ENCODE measurements around the gene ZNF157. TPM values are rescaled to one million over a fixed set of nuclear protein-coding genes. Genes with fewer than 3 reads are reported as not detected.

The ZNF157 gene
- 0.03 TPM in 1 of 5 replicates, not detected in the others for total RNA-seq (2022; extraction: Qiagen RNA extraction; ENCODE audit: low read depth)

GRCh38 chrX:47370278-47370677, at the start of gene ZNF157:
Gene ZNF157, plus strand, starts transcription at chrX:47370578. Its CDS starts 91 bp downstream, at chrX:47370669.

Other genes starting within 250 kb of the ZNF157 start
- gene NDUFB11, start 225.9 kb upstream of the ZNF157 start, total RNA-seq (2022; extraction: Qiagen RNA extraction; ENCODE audit: low read depth) = 137 to 173 TPM (median 157 TPM) in 5 replicates
- gene RBM10, start 225.4 kb upstream of the ZNF157 start, total RNA-seq (2022; extraction: Qiagen RNA extraction; ENCODE audit: low read depth) = 32.5 to 44.8 TPM (median 41.1 TPM) in 5 replicates
- 182 to 207 TPM (median 197 TPM) in 5 replicates for gene UBA1, start 176.7 kb upstream of the ZNF157 start, total RNA-seq (2022; extraction: Qiagen RNA extraction; ENCODE audit: low read depth)
- gene CDK16, start 151.9 kb upstream of the ZNF157 start, total RNA-seq (2022; extraction: Qiagen RNA extraction; ENCODE audit: low read depth) = 83.9 to 117 TPM (median 106 TPM) in 5 replicates
- 49.0 to 60.4 TPM (median 51.9 TPM) in 5 replicates for gene USP11, start 137.6 kb upstream of the ZNF157 start, total RNA-seq (2022; extraction: Qiagen RNA extraction; ENCODE audit: low read depth)
- 3.8 to 4.8 TPM (median 4.5 TPM) in 5 replicates for gene ZNF41, start 112.6 kb downstream of the ZNF157 start, total RNA-seq (2022; extraction: Qiagen RNA extraction; ENCODE audit: low read depth)
- 52.8 to 63.9 TPM (median 55.5 TPM) in 5 replicates for gene ARAF, start 190.6 kb downstream of the ZNF157 start, total RNA-seq (2022; extraction: Qiagen RNA extraction; ENCODE audit: low read depth)
- gene TIMP1, start 211.9 kb downstream of the ZNF157 start, total RNA-seq (2022; extraction: Qiagen RNA extraction; ENCODE audit: low read depth) = 257 to 282 TPM (median 265 TPM) in 5 replicates
- gene SYN1, start 249.3 kb downstream of the ZNF157 start, total RNA-seq (2022; extraction: Qiagen RNA extraction; ENCODE audit: low read depth) = 0.17 to 0.66 TPM (median 0.31 TPM) in 5 replicates

All from A549 treated with DMSO at 1 μM for 4 hours (cell line).